ENCODE measurements around the gene C11orf24. TPM values are rescaled to one million over a fixed set of nuclear protein-coding genes. Genes with fewer than 3 reads are reported as not detected.
"Not testable (repeated sequence)": the region's sequence is repeated elsewhere in the genome, so short reads cannot be mapped to it uniquely, and the experiment has no call there.

The C11orf24 gene
- total RNA-seq, 1 experiment from 2014 or later: 37.8 TPM

DNA sequence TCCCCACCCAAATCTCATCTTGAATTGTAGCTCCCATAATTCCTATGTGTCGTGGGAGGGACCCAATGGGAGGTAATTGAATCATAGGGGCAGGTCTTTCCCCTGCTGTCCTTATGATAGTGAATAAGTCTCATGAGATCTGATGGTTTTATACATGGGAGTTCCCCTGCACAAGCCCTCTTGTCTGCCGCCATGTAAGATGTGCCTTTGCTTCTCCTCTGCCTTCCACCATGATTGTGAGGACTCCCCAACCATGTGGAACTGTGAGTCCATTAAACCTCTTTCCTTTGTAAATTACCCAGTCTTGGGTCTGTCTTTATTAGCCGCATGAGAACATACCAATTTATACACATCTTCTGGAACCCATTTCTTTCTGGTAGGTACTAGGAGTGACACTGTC, 12.8 kb upstream of the C11orf24 start:
- H3K9me3 ChIP-seq (ENCODE audit: control insufficient read depth in 1 of 2, insufficient read depth in 1 of 2, low read depth in 1 of 2, low read length in 2 of 2); H3K79me2 ChIP-seq (ENCODE audit: insufficient read depth, low read length); H3K27ac ChIP-seq (ENCODE audit: low read depth, low read length); H3K36me3 ChIP-seq (ENCODE audit: control insufficient read depth in 1 of 2, insufficient read depth in 2 of 2, low read length in 2 of 2); H4K20me1 ChIP-seq (ENCODE audit: insufficient read depth); RAD21 ChIA-PET (ENCODE audit: low non-redundant PET in 1 of 2, low total read pairs in 2 of 2, uncharacterized antibody in 2 of 2, unreplicated experiment in 2 of 2); H3K9ac ChIP-seq (ENCODE audit: low read length); H3K4me3 ChIP-seq (replicated peaks in 1 of 2; ENCODE audit: low read depth in 1 of 2, low read length in 2 of 2); H3K4me1 ChIP-seq (ENCODE audit: control insufficient read depth in 1 of 2, insufficient read depth in 2 of 2, low read length in 2 of 2); intact Hi-C loops (cut with micrococcal nuclease); H2AFZ ChIP-seq (ENCODE audit: low read depth, low read length, poor library complexity, severe bottlenecking); ATAC-seq; H3K9me2 ChIP-seq (ENCODE audit: insufficient read depth); CTCF ChIA-PET; H3K4me2 ChIP-seq (ENCODE audit: low read length); H3K27me3 ChIP-seq (ENCODE audit: insufficient read depth, low read length); BruUV-seq (replicated peaks); POLR2A ChIA-PET; DNase-seq (ENCODE audit: low read depth, low spot score): not testable (repeated sequence)

DNA sequence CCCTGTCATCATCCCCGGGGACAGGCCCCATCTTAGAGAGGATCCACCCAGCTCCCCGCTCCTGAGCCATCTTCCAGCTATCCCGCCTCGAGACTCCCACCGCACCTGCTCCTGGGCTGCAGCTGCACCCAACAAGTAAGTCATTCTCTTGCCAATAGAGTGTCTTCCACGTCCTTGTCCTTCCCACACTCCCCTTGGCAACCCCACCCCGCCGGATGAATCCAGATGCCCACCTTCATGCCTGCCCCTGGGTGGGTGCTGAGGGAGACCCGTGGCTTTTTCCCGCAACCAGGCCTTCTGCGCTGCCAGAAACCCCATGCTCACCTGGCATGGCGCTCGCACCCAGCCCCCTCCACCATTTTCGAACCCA, 11.1 kb upstream of the C11orf24 start:
- CTCF ChIA-PET: no interaction called here
- intact Hi-C loops (cut with micrococcal nuclease): no loop called here

More for the DNA sequence above, 11.1 kb upstream of the C11orf24 start:
- H2AFZ ChIP-seq (ENCODE audit: low read depth, low read length, poor library complexity, severe bottlenecking): no peak overlapping the region
- BruUV-seq (replicated peaks): no TSS peak
- no peak overlapping the region for H3K9ac ChIP-seq (ENCODE audit: low read length)
- H4K20me1 ChIP-seq (ENCODE audit: insufficient read depth): no peaks in the 10 kb centered on the region
- no peak for DNase-seq (ENCODE audit: low read depth, low spot score)
- H3K4me1 ChIP-seq (ENCODE audit: control insufficient read depth in 1 of 2, insufficient read depth in 2 of 2, low read length in 2 of 2): peaks cover 0 to 12% of the 10 kb centered on the region in 2 experiments; a peak in 2 of 4 replicates
- no peaks in the 10 kb centered on the region for H3K9me2 ChIP-seq (ENCODE audit: insufficient read depth)
- ChIA-PET RAD21 (ENCODE audit: low non-redundant PET in 1 of 2, low total read pairs in 2 of 2, uncharacterized antibody in 2 of 2, unreplicated experiment in 2 of 2) (no interaction called here), POLR2A (no interaction called here)
- H3K79me2 ChIP-seq (ENCODE audit: insufficient read depth, low read length): no peaks in the 10 kb centered on the region
- no peak overlapping the region for H3K4me3 ChIP-seq (replicated peaks in 1 of 2; ENCODE audit: low read depth in 1 of 2, low read length in 2 of 2)
- no peak for TF ChIP-seq ZFX (IDR thresholded peaks at IDR 0.05)
- no peak for TF ChIP-seq POLR2AphosphoS5 (IDR thresholded peaks at IDR 0.05; ENCODE audit: low read depth, low read length)
- TF ChIP-seq POLR2A (IDR thresholded peaks at IDR 0.05; ENCODE audit: borderline replicate concordance, extremely low read depth, insufficient read depth, insufficient read length): no peak
- no peak for TF ChIP-seq SIN3A (IDR thresholded peaks at IDR 0.05; ENCODE audit: low read depth)
- no peak for TF ChIP-seq RAD21 (IDR thresholded peaks at IDR 0.05; ENCODE audit: low read depth)
- TF ChIP-seq JUND (IDR thresholded peaks at IDR 0.05): no peak
- TF ChIP-seq CEBPB (IDR thresholded peaks at IDR 0.05; ENCODE audit: low read depth): no peak
- TF ChIP-seq SP1 (IDR thresholded peaks at IDR 0.05; ENCODE audit: low read depth): no peak
- no peak for TF ChIP-seq EZH2 (IDR thresholded peaks at IDR 0.05)
- TF ChIP-seq TCF7L2 (IDR thresholded peaks at IDR 0.05; ENCODE audit: borderline replicate concordance, extremely low read depth, insufficient read depth, insufficient read length): no peak
- TF ChIP-seq ELF1 (IDR thresholded peaks at IDR 0.05; ENCODE audit: borderline replicate concordance, low read depth): no peak
- no peak for TF ChIP-seq ZNF274 (IDR thresholded peaks at IDR 0.05; ENCODE audit: low read depth, low read length)
- TF ChIP-seq, protein P1, sequence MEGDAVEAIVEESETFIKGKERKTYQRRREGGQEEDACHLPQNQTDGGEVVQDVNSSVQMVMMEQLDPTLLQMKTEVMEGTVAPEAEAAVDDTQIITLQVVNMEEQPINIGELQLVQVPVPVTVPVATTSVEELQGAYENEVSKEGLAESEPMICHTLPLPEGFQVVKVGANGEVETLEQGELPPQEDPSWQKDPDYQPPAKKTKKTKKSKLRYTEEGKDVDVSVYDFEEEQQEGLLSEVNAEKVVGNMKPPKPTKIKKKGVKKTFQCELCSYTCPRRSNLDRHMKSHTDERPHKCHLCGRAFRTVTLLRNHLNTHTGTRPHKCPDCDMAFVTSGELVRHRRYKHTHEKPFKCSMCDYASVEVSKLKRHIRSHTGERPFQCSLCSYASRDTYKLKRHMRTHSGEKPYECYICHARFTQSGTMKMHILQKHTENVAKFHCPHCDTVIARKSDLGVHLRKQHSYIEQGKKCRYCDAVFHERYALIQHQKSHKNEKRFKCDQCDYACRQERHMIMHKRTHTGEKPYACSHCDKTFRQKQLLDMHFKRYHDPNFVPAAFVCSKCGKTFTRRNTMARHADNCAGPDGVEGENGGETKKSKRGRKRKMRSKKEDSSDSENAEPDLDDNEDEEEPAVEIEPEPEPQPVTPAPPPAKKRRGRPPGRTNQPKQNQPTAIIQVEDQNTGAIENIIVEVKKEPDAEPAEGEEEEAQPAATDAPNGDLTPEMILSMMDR (IDR thresholded peaks at IDR 0.05 in 2 of 3, conservative IDR thresholded peaks at IDR 0.05 in 1 of 3; ENCODE audit: borderline replicate concordance in 1 of 3, insufficient read depth in 1 of 3, low read depth in 2 of 3, low read length in 2 of 3): no peak
- H3K4me2 ChIP-seq (ENCODE audit: low read length): no peak overlapping the region
- no peak for ATAC-seq
- no peaks in the 10 kb centered on the region for H3K36me3 ChIP-seq (ENCODE audit: control insufficient read depth in 1 of 2, insufficient read depth in 2 of 2, low read length in 2 of 2)
- H3K9me3 ChIP-seq (ENCODE audit: control insufficient read depth in 1 of 2, insufficient read depth in 1 of 2, low read depth in 1 of 2, low read length in 2 of 2): no peaks in the 10 kb centered on the region
- H3K27me3 ChIP-seq (ENCODE audit: insufficient read depth, low read length): no peaks in the 10 kb centered on the region
- H3K27ac ChIP-seq (ENCODE audit: low read depth, low read length): no peak overlapping the region
